ENCODE measurements around the gene PKP1.

- no peak for TF ChIP-seq CTCF (conservative IDR thresholded peaks at IDR 0.05)
- no peak for TF ChIP-seq ZFX (IDR thresholded peaks at IDR 0.05)
Observed at GRCh38 chr1:201264072-201264471, 19.2 kb upstream of the PKP1 start.

Measured in C4-2B (cell line).